HG03045 (cell line): ENCODE data around the gene LIF.

Source experiments
- ATAC-seq: cut with Tn5 transposase; IDR thresholded peaks from one replicate; pipeline ENCODE4 v1.9.1; 2021; ENCODE audit warnings: mild to moderate bottlenecking, moderate library complexity; ENCODE audit not compliant: unreplicated experiment

LIF gene

GRCh38 chr22:30265131-30265720, 18.7 kb upstream of the LIF start:
- ATAC-seq, result no peak

- no peak for ATAC-seq
These were observed 17.3 kb upstream of the LIF start for GRCh38 chr22:30263883-30264282.

- no peak for ATAC-seq
These were observed 16.6 kb upstream of the LIF start for GRCh38 chr22:30262917-30263741.

GRCh38 chr22:30262112-30262511, 15.6 kb upstream of the LIF start:
- ATAC-seq, result no peak

GRCh38 chr22:30261134-30261533, 14.6 kb upstream of the LIF start:
- no peak for ATAC-seq

- ATAC-seq, result no peak
These were observed 14.1 kb upstream of the LIF start for GRCh38 chr22:30260682-30261081.

GRCh38 chr22:30260276-30260675, 13.7 kb upstream of the LIF start:
- no peak for ATAC-seq

GRCh38 chr22:30254314-30254713, 7.8 kb upstream of the LIF start:
- ATAC-seq, result no peak

- ATAC-seq, result no peak
These were observed 6.8 kb upstream of the LIF start for GRCh38 chr22:30253205-30253852.

- ATAC-seq, result no peak
These were observed 6.0 kb upstream of the LIF start for GRCh38 chr22:30252411-30253204.

- ATAC-seq, result no peak
These were observed 5.2 kb upstream of the LIF start for GRCh38 chr22:30251711-30252110.

- ATAC-seq, result no peak
These were observed 4.2 kb upstream of the LIF start for GRCh38 chr22:30250661-30251267.

GRCh38 chr22:30250039-30250565, 3.5 kb upstream of the LIF start:
- no peak for ATAC-seq

GRCh38 chr22:30249049-30250038, 2.8 kb upstream of the LIF start:
- no peak for ATAC-seq

- no peak for ATAC-seq
These were observed 1.9 kb upstream of the LIF start for GRCh38 chr22:30248484-30248883.

- no peak for ATAC-seq
These were observed 1.4 kb upstream of the LIF start for GRCh38 chr22:30247974-30248373.

GRCh38 chr22:30247561-30247960, 1.0 kb upstream of the LIF start:
- no peak for ATAC-seq

GRCh38 chr22:30246814-30247376, 336 bp upstream of the LIF start:
- no peak for ATAC-seq
